ENCODE measurements around the gene POLD2.

The POLD2 gene

GRCh38 chr7:44147026-44147991 lies 24.0 kb upstream of the POLD2 start:
- Histone ChIP-seq H3K4me3 (IDR thresholded peaks at IDR 0.05; ENCODE audit: insufficient read depth, low read depth, low read length) (no peak overlapping the region), H3K4me1 (ENCODE audit: low read depth, poor library complexity, severe bottlenecking) (no peaks in the 10 kb centered on the region), H3K36me3 (ENCODE audit: insufficient read depth) (no peaks in the 10 kb centered on the region), H3K27ac (no peak overlapping the region), H2AFZ (ENCODE audit: low read depth) (no peak overlapping the region), H3K79me2 (ENCODE audit: insufficient read depth, low read depth) (no peaks in the 10 kb centered on the region), H3K27me3 (ENCODE audit: insufficient read depth, low read depth) (no peaks in the 10 kb centered on the region), H3K4me2 (no peak overlapping the region), H4K20me1 (ENCODE audit: insufficient read depth) (no peaks in the 10 kb centered on the region), H3K9ac (no peak overlapping the region)
- no peak for TF ChIP-seq CTCF (conservative IDR thresholded peaks at IDR 0.05; ENCODE audit: low read depth, low read length)

GRCh38 chr7:44145969-44146911 lies 22.9 kb upstream of the POLD2 start:
- H3K4me3 ChIP-seq (IDR thresholded peaks at IDR 0.05; ENCODE audit: insufficient read depth, low read depth, low read length), result no peak overlapping the region
- no peaks in the 10 kb centered on the region for H3K79me2 ChIP-seq (ENCODE audit: insufficient read depth, low read depth)
- no peak overlapping the region for H3K27ac ChIP-seq
- H4K20me1 ChIP-seq (ENCODE audit: insufficient read depth), result no peaks in the 10 kb centered on the region
- H3K4me1 ChIP-seq (ENCODE audit: low read depth, poor library complexity, severe bottlenecking), result no peaks in the 10 kb centered on the region
- H3K27me3 ChIP-seq (ENCODE audit: insufficient read depth, low read depth), result no peaks in the 10 kb centered on the region
- H3K36me3 ChIP-seq (ENCODE audit: insufficient read depth), result no peaks in the 10 kb centered on the region
- no peak for TF ChIP-seq CTCF (conservative IDR thresholded peaks at IDR 0.05; ENCODE audit: low read depth, low read length)
- H3K9ac ChIP-seq, result no peak overlapping the region
- no peak overlapping the region for H3K4me2 ChIP-seq
- no peak overlapping the region for H2AFZ ChIP-seq (ENCODE audit: low read depth)

- H3K79me2 ChIP-seq (ENCODE audit: insufficient read depth, low read depth), result no peaks in the 10 kb centered on the region
- no peak overlapping the region for H3K4me2 ChIP-seq
- H3K4me1 ChIP-seq (ENCODE audit: low read depth, poor library complexity, severe bottlenecking), result no peaks in the 10 kb centered on the region
- no peaks in the 10 kb centered on the region for H3K36me3 ChIP-seq (ENCODE audit: insufficient read depth)
- H3K4me3 ChIP-seq (IDR thresholded peaks at IDR 0.05; ENCODE audit: insufficient read depth, low read depth, low read length), result no peak overlapping the region
- H3K27me3 ChIP-seq (ENCODE audit: insufficient read depth, low read depth), result no peaks in the 10 kb centered on the region
- no peak overlapping the region for H3K27ac ChIP-seq
- H3K9ac ChIP-seq, result no peak overlapping the region
- no peak overlapping the region for H2AFZ ChIP-seq (ENCODE audit: low read depth)
- no peak for TF ChIP-seq CTCF (conservative IDR thresholded peaks at IDR 0.05; ENCODE audit: low read depth, low read length)
- no peaks in the 10 kb centered on the region for H4K20me1 ChIP-seq (ENCODE audit: insufficient read depth)
Observed at GRCh38 chr7:44145479-44145968, 22.2 kb upstream of the POLD2 start.

GRCh38 chr7:44144968-44145478 lies 21.7 kb upstream of the POLD2 start:
- Histone ChIP-seq H3K27me3 (ENCODE audit: insufficient read depth, low read depth) (no peaks in the 10 kb centered on the region), H3K4me2 (no peak overlapping the region), H3K9ac (no peak overlapping the region), H4K20me1 (ENCODE audit: insufficient read depth) (no peaks in the 10 kb centered on the region), H3K79me2 (ENCODE audit: insufficient read depth, low read depth) (no peaks in the 10 kb centered on the region), H3K36me3 (ENCODE audit: insufficient read depth) (no peaks in the 10 kb centered on the region), H3K27ac (no peak overlapping the region), H3K4me3 (IDR thresholded peaks at IDR 0.05; ENCODE audit: insufficient read depth, low read depth, low read length) (no peak overlapping the region), H3K4me1 (ENCODE audit: low read depth, poor library complexity, severe bottlenecking) (no peaks in the 10 kb centered on the region), H2AFZ (ENCODE audit: low read depth) (no peak overlapping the region)
- TF ChIP-seq CTCF (conservative IDR thresholded peaks at IDR 0.05; ENCODE audit: low read depth, low read length), result no peak

Data from KMS-11 (cell line).